ENCODE results near the gene ESPL1. TPM values are rescaled to one million over a fixed set of nuclear protein-coding genes. Genes with fewer than 3 reads are reported as not detected.

ESPL1 gene
- total and polyA plus RNA-seq, 2 of the 8 experiments (the other 6 are each of a cell fraction or from before 2014, with no cell fraction given) = 31.8 to 52.7 TPM

DNA sequence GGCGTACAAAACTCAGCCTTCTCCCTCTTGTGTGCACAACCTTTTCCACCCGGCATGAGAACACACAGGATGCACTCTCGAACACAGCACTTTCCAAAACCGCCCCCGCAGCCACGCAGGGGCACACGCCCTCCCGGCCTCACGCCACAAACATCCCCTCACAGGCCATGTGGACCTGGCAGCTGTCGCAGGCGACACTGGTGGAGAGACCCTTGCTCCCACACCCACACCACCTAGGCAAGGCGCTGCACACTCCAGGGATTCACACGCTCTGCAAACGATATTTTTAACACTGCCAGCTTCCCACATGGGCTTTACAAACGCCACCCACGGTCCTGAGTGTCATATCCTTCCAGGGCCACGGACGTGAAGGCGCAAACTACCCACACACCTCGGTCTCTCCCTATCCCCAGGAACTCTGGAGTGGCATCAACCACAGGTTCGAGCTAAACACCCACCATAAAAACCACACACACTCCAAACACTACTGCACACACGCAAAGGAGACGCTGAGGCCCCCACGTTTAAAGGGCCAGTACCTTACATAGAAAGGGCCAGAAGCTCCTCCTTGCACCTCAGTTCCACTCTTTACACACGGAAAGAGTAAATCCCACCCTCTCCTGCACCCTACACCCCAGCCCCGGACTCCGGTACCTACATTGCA is 48.7 kb upstream of the ESPL1 start:
- peak overlapping the region; percentile 30 for H4K91ac ChIP-seq (replicated peaks; ENCODE audit: insufficient read length, low read length)
- peak overlapping the region; percentile 93 for H3K18ac ChIP-seq (ENCODE audit: extremely low read depth, low read length)
- H3K14ac ChIP-seq (ENCODE audit: insufficient read length) = peak overlapping the region; percentile 31
- H3K23ac ChIP-seq (ENCODE audit: insufficient read length) = peak overlapping the region; percentile 21
- no peak for DNase-seq (ENCODE audit: low read depth in 1 of 2, low spot score in 2 of 2)
- H2BK12ac ChIP-seq (ENCODE audit: low read depth, low read length) = peak overlapping the region; percentile 75; the same call in 1 of the 2 replicates
- peak overlapping the region; percentile 95; the same call in 1 of the 2 replicates for H2AK5ac ChIP-seq (ENCODE audit: low read depth, low read length)
- H4K20me1 ChIP-seq (replicated peaks in 1 of 2; ENCODE audit: control insufficient read depth in 1 of 2, insufficient read depth in 2 of 2, low read length in 2 of 2) = peaks cover 0 to 3% of the 10 kb centered on the region in 2 experiments
- WGBS, 2 experiments (ENCODE audit: extremely low coverage in 1 of 2, insufficient coverage in 1 of 2, insufficient read length in 1 of 2, insufficient replicate concordance in 2 of 2, low coverage in 1 of 2, low lambda C conversion rate in 2 of 2, missing lambda C conversion rate in 1 of 2) = 3% methylated on average over 26 of the region's 27 CpGs; no CpG with 5 or more reads in 1 of the 2 experiments
- peak overlapping the region; percentile 17 for H4K5ac ChIP-seq (ENCODE audit: insufficient read length, low read depth, low read length)
- TF ChIP-seq SP1 (IDR thresholded peaks at IDR 0.05; ENCODE audit: low read depth, low read length) = no peak
- TF ChIP-seq SIN3A (conservative IDR thresholded peaks at IDR 0.05 in 1 of 2, IDR thresholded peaks at IDR 0.05 in 1 of 2; ENCODE audit: low read depth in 1 of 2, low read length in 2 of 2) = peak in 1 of 2 experiments; percentile 69; a peak in 2 of 4 replicates
- 0 out of 2 replicates have a peak, but pooled peaks have one; percentile 5 for TF ChIP-seq TAF1 (IDR thresholded peaks at IDR 0.05; ENCODE audit: low read depth, low read length)
- TF ChIP-seq TBP (IDR thresholded peaks at IDR 0.05; ENCODE audit: low read depth, low read length) = no peak
- TF ChIP-seq, protein P1, sequence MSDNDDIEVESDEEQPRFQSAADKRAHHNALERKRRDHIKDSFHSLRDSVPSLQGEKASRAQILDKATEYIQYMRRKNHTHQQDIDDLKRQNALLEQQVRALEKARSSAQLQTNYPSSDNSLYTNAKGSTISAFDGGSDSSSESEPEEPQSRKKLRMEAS (IDR thresholded peaks at IDR 0.05) = peak; percentile 16; the same call in 1 of the 2 replicates
- no peak for TF ChIP-seq RFX5 (IDR thresholded peaks at IDR 0.05; ENCODE audit: borderline replicate concordance, low read depth, low read length)
- H3K4me2 ChIP-seq (ENCODE audit: insufficient read depth in 1 of 2, low read depth in 2 of 2, low read length in 2 of 2) = peak overlapping the region; percentile 99 to 100
- peak overlapping the region; percentile 80; the same call in 1 of the 2 replicates for H2BK5ac ChIP-seq (ENCODE audit: low read depth, low read length)
- peaks cover 16 to 36% of the 10 kb centered on the region in 2 experiments for H3K79me2 ChIP-seq (ENCODE audit: control insufficient read depth in 1 of 2, insufficient read depth in 2 of 2, low read length in 2 of 2)
- FAIRE-seq = no peak
- no peak overlapping the region for H3K27ac ChIP-seq (ENCODE audit: low read depth, low read length)
- peaks cover 26% of the 10 kb centered on the region for H3K23me2 ChIP-seq (ENCODE audit: low read depth, low read length)
- H3K4ac ChIP-seq (replicated peaks; ENCODE audit: insufficient read length, low read depth, low read length) = peak overlapping the region; percentile 63
- H3K79me1 ChIP-seq (ENCODE audit: low read depth, low read length) = peaks cover 17% of the 10 kb centered on the region
- H3K36me3 ChIP-seq (ENCODE audit: control insufficient read depth in 2 of 4, insufficient read depth in 4 of 4, low read length in 3 of 4) = peaks cover 0 to 10% (median 3%) of the 10 kb centered on the region in 4 experiments; a peak in 6 of 8 replicates
- H2AFZ ChIP-seq (ENCODE audit: low read length) = no peak overlapping the region
- no peak overlapping the region for H4K8ac ChIP-seq (ENCODE audit: extremely low read depth, insufficient read depth, low read length)
- ChIA-PET POLR2A (ENCODE audit: partially characterized antibody) (interaction anchor here (0.6 to 13.6 kb wide), 12 partner anchors 8 to 165 kb away, joined by 3 to 151 read pairs (median 6); partner anchors contain the start of genes CSAD, ESPL1, PFDN5 and RARG), CTCF (ENCODE audit: partially characterized antibody) (interaction anchor here (0.6 to 22.3 kb wide), 10 partner anchors 9 to 184 kb away, joined by 3 to 654 read pairs (median 6); partner anchors contain the start of genes ESPL1 and RARG)
- H2BK120ac ChIP-seq (replicated peaks; ENCODE audit: low read depth, low read length) = peak overlapping the region; percentile 56
- peak overlapping the region; percentile 55 for H3K56ac ChIP-seq (replicated peaks; ENCODE audit: insufficient read length, low read depth, low read length)
- no peaks in the 10 kb centered on the region for H3K9me3 ChIP-seq (ENCODE audit: insufficient read depth in 2 of 2, low read depth in 1 of 2, low read length in 1 of 2)
- peak overlapping the region in 3 of 4 experiments; percentile 42 to 75 (median 45); a peak in 6 of 7 replicates for H3K9ac ChIP-seq (replicated peaks in 1 of 4; ENCODE audit: extremely low read depth in 1 of 4, low read depth in 3 of 4, low read length in 3 of 4)
- H3K4me3 ChIP-seq (ENCODE audit: extremely low read depth in 1 of 4, insufficient read depth in 2 of 4, low read depth in 3 of 4, low read length in 4 of 4) = peak overlapping the region; percentile 84 to 97 (median 88)
- H2BK20ac ChIP-seq (ENCODE audit: low read length) = peak overlapping the region; percentile 52; the same call in 1 of the 2 replicates
- H2BK15ac ChIP-seq (ENCODE audit: low read length) = peak overlapping the region; percentile 97; the same call in 1 of the 2 replicates
- peaks cover 0 to 3% (median 0%) of the 10 kb centered on the region in 4 experiments; a peak in 1 of 7 replicates for H3K27me3 ChIP-seq (replicated peaks in 1 of 4; ENCODE audit: control insufficient read depth in 3 of 4, extremely low read depth in 1 of 4, insufficient read depth in 3 of 4, low read length in 3 of 4)
- H3K4me1 ChIP-seq (replicated peaks in 1 of 4; ENCODE audit: control insufficient read depth in 3 of 4, insufficient read depth in 4 of 4, low read length in 3 of 4) = peaks cover 40 to 66% (median 54%) of the 10 kb centered on the region in 4 experiments
